ENCODE measurements around the gene SQSTM1. TPM values are rescaled to one million over a fixed set of nuclear protein-coding genes. Genes with fewer than 3 reads are reported as not detected.
"Not testable (repeated sequence)": the region's sequence is repeated elsewhere in the genome, so short reads cannot be mapped to it uniquely, and the experiment has no call there.

Gene SQSTM1
- 632 and 783 TPM in 2 replicates for total RNA-seq

DNA sequence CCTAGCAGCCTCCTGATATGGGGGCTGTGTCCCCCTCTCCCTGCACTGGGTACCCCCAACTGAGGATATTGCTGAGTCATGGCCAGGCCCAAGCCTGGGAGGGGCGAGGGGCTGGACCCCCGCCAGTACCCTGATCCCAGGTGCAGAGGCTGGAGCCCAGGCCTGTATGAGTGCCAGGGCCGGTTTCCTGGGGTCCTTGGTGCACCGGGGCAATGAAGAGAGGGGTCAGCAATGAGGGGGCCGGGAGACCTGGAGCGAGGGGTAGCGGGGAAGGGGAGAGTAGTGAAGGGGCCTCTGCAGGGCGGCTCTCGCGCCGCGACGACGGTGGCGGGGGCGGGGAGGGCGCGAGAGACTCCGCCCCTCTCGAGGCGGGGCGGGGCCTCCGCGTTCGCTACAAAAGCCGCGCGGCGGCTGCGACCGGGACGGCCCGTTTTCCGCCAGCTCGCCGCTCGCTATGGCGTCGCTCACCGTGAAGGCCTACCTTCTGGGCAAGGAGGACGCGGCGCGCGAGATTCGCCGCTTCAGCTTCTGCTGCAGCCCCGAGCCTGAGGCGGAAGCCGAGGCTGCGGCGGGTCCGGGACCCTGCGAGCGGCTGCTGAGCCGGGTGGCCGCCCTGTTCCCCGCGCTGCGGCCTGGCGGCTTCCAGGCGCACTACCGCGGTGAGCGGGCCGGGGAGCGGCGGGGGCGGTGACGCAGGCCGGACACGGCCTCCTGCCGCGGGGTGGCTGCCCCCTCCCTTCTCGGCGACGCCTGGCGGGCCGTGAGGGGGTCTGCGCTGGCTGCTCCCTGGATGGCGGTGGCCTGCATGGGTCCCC, at the start of gene SQSTM1:
Gene SQSTM1, plus strand, starts transcription at position 423 of the 815 bp plus-strand sequence. Its CDS starts 32 bp downstream, at position 455.
- DNase-seq (ENCODE audit: extremely low read depth, low read depth, low spot score) = no peak

DNA sequence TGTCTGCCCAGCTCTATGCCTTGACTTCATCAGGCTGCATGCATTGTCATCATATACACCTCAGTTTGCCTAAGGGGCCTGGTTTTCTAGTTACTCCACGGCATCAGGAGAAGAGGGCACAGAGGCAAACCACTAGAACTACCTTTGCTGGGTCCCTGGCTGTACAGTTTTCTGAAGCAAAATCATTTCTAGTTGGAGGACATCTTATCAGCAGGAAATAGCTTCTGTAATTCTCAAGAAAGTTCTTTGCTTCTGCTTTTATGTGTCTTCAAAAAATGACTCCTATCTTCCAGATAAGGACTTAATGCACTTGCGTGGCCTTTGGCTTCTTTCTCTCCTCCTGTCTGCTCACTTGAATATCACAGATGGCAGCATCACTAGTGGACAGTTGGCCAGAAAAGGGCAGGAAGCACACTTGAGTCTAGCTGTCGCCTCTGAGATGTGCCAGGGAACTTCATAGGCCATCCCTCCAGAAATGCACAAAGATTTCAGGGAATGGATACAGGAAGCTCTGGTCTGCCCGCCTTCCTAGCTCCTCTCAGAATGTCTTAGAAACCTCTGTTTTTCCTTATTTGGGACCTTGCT, 49.3 kb upstream of the SQSTM1 start:
- no peak for DNase-seq (ENCODE audit: extremely low read depth, low read depth, low spot score)

DNA sequence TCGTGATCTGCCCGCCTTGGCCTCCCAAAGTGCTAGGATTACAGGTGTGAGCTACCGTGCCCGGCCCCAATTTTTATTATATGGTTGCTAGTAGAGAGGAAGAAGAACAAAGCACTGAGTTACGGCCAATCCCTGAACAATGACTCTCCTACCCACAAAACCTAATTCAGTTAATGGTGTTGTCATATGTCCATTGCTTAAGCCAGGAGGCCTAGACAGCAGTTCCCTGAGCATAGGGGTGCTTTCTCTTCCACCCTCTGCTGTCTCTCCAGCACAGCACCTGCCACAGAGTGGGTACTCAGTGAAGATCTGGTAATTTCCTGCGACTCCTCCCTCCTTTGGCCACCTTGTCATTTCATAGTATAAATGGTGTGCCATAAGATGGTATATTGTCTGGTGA, 48.4 kb upstream of the SQSTM1 start:
- DNase-seq (ENCODE audit: extremely low read depth, low read depth, low spot score) = no peak

DNA sequence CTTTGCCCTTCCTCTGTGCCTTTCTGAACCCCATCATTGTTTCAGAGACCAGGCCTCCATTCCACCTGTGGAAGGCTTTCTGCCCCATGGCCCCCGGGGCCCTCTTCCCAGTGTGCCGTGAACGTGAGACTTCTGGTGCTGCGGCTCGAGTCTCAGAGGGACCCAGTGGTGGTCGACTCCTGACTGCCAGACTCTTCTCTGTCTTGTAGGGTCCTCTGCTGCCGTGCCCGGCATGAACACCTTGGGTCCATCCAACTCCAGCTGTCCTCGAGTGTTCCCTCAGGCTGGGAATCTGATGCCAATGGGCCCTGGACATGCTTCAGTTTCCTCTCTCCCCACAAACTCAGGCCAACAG, 47.0 kb upstream of the SQSTM1 start:
- no peak for DNase-seq (ENCODE audit: extremely low read depth, low read depth, low spot score)

DNA sequence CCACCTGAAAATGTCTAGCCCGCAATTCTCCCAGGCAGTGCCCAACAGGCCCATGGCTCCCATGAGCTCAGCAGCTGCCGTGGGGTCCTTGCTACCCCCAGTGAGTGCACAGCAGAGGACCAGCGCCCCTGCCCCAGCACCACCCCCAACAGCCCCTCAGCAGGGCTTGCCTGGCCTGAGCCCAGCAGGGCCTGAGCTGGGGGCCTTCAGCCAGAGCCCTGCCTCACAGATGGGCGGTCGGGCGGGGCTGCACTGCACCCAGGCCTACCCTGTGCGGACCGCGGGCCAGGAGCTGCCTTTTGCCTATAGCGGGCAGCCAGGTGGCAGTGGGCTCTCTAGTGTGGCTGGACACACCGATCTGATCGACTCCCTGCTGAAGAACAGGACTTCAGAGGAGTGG, 46.3 kb upstream of the SQSTM1 start:
- DNase-seq (ENCODE audit: extremely low read depth, low read depth, low spot score) = no peak

DNA sequence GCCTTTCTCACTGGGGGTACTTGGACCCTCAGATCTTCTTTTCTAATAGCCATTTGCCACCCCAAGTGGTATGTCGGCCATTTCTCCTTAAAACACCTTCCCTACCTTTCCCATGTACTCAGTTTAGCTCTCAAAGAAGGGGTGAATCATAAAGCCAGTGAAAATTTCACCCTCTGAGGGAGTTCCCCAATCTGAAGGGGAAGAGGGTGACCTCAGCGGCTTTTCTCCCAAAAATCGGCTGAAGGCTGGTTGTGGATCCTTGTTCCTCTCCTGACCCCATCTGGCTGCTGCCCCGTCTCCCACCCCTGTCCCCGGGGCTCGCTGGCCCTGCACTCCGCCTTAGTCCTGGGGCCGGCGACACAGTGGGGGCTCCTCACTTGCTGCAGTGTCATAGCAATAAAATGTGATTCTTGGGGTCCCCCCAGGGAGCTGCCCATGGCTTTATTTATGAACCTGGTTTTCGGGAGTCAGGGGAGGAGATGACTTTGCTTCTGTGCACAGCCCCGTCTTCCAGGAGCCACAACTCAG, 44.2 kb upstream of the SQSTM1 start:
- no peak for DNase-seq (ENCODE audit: extremely low read depth, low read depth, low spot score)

DNA sequence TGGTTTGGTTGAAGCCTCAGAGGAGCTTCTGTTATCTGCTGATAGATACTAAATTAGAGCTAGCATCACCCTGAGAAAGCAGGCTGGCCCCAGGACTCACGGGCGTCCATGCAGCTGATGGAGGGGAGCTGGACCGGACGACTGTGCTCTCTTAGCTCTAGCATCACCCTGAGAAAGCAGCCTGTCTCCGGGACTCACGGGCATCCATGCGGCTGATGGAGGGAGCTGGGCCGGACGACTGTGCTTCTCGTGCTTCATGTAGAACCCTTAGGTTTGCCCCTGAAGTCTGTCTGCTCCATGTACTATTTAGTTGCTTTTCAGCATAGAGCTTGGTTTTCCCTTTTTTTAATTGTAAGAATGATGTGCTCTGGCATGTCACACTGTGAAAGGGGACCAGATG, 43.2 kb upstream of the SQSTM1 start:
- DNase-seq (ENCODE audit: extremely low read depth, low read depth, low spot score) = no peak

DNA sequence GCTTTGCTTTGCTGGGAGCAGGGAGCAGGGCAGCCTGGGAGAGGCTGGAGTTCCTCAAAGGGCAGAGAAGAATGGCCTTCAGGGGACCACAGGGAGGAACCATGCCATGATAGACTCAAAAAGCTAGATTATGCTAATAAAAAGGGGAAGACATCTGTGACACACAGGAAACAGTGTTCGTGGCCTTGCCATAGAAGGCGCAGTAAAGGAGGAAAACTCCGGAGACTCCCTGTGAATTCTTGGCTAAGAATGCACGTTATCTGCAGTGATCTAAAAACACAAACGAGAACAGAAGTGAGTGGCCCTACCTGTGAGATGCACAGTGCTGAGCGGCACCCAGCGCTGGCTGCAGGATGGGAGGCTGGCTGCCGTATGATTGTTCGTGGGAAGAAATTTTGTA, 42.8 kb upstream of the SQSTM1 start:
- DNase-seq (ENCODE audit: extremely low read depth, low read depth, low spot score) = no peak

DNA sequence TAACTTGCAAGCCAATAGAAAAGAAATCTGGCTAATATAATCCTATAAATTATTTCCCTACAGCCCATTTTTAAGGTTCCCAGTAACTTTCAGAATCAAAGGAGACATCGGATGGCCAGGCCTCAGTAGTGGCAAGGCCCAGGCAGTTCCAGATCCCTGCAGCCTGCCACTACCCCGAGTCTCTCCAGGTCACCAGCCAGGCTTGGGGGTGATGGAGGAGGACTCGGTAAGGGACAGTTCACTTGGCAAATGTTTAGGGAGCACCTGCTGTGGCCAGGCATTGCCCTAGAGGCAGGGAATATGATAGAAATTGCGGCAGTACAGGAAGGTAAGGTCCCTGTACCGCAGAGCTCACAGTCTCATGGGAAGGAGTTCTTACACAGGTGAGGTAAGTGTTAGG, 42.1 kb upstream of the SQSTM1 start:
- no peak for DNase-seq (ENCODE audit: extremely low read depth, low read depth, low spot score)

DNA sequence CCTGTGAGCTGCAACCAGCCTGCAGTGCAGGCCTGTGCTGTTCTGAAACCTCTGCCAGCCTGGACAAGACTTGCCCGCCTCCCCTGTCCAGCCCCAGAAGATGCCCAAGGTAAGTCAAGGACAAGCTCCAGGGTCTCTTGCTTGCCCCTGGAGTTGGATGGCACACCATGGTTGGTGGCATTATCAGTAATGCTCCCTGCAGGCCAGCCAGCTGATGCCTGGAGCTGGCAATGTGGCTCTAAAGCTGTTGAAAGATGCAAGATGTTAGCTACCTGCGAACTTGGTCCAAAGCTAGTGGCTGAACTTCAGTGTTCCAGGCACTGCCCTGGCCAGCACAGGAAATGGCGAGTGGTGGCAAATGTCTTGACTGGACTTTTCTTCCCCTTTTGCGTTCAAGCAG, 40.9 kb upstream of the SQSTM1 start:
- no peak for DNase-seq (ENCODE audit: extremely low read depth, low read depth, low spot score)

DNA sequence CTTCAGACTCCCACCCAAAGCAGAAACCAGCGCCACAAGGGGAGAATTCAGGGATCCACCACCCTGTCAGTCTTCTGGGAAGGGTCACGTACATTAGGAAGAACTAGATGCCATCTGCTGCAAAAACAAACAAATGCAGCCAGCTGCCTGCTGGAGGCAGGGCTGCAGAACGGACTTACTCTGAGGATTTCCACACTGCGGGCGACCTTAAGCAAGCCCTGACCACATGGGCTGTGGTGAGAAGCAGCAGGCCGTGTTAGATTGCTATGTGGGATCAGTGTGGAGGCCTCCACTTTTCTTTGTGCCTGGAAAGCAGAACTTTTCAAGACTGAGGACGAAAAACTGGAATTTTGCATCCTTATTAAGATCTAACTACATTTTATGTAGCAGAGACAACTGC, 40.3 kb upstream of the SQSTM1 start:
- no peak for DNase-seq (ENCODE audit: extremely low read depth, low read depth, low spot score)

DNA sequence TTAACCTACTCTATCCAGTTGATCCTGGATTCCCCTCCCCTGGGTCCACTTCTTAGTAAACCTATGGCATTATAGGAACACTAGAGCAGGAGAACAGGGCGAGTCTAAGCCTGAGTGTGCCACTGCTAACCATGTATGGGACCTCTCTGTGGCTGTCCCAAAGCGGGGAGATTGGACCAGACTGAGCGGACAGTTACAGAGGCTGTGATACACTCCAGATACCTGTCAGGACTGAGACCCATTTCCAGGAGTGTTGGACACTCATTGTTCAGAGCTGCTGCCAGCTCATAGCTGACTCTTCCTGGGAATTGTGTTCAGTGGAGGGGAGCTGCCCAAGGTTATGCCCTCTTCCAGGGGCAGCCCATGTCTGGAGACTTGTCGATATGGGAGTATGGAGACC, 38.9 kb upstream of the SQSTM1 start:
- no peak for DNase-seq (ENCODE audit: extremely low read depth, low read depth, low spot score)

DNA sequence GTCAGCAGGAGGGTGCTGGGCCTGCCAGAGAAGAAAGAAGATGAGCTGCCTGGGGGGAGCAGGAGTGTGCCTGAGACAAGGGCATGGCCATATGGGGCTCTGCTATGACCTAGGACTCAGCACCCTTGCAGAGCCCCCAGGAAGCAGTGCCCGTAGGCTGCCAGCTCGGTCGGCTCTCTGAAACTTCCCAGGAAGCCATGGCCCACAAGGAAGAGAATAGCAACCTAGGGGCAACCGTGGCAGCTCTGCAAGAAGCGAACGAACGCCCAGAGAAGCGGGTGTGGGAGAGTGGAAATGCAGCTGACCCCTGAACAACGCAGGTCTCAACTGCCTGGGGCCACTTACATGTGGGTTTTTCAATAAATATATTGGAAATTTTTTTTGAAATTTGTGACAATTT, 37.6 kb upstream of the SQSTM1 start:
- no peak for DNase-seq (ENCODE audit: extremely low read depth, low read depth, low spot score)

DNA sequence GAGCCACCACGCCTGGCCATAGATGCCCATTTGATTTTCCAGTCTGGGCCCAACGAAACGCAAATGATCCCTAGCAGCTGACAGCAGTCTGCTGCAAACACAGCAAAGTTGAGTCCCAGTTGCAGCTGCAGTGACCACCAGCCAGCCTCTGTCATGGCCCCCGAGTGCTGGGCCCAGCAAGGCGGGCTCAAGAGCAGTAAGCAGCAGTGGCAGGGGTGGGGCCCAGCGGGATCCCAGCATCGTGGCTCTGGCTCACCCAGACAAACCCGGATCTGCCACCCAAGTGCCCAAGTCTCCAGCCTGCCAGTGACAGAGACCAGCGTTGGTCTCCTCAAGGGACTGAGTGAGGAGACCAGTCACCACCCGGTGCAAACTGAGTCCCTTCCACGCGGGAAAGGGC, 33.8 kb upstream of the SQSTM1 start:
- DNase-seq (ENCODE audit: extremely low read depth, low read depth, low spot score) = no peak

DNA sequence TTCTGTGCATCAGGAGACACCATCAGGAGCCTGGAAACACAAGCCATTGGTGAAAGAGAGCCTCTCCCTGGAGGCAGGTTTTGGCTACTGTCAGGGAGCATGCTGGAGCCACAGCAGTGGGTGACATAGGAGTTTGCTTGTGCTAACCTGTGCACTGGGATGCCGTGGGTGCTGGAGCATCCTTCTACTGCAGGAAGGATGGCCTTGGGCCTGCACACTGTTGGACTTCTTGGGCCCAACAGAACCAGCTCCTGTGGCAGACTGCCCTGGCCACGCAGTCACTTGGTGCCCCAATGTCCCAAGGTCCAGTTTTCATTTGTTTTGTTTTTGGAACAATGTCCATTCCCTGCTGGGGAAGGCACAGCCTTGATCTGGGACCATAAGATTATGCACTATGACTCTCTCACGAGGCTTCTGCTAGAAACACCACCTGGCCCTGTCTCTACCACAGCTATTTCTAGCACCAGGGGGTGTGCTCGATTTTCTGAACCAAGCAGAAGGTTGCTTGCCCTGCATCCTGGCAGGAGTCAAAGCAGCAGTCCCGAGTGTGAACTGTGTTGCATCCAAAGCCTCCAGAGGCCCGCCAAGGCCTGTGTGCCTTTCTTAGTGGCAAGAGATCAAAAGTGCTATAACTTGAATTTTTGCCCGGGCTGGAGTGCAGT, 32.4 kb upstream of the SQSTM1 start:
- no peak for DNase-seq (ENCODE audit: extremely low read depth, low read depth, low spot score)

DNA sequence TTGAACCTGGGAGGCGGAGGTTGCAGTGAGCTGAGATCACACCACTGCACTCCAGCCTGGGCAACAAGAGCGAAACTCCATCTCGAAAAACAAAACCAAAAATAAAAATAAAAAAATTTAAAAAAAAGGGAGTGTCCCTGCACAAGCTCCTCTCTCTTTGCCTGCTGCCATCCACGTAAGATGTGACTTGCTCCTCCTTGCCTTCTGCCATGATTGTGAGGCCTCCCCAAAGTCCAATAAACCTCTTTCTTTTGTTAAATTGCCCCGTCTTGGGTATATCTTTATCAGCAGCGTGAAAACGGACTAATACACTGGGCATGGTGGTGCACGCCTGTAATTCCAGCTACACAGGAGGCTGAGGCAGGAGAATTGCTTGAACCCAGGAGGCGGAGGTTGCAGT, 31.4 kb upstream of the SQSTM1 start:
- DNase-seq (ENCODE audit: extremely low read depth, low read depth, low spot score) = not testable (repeated sequence)

DNA sequence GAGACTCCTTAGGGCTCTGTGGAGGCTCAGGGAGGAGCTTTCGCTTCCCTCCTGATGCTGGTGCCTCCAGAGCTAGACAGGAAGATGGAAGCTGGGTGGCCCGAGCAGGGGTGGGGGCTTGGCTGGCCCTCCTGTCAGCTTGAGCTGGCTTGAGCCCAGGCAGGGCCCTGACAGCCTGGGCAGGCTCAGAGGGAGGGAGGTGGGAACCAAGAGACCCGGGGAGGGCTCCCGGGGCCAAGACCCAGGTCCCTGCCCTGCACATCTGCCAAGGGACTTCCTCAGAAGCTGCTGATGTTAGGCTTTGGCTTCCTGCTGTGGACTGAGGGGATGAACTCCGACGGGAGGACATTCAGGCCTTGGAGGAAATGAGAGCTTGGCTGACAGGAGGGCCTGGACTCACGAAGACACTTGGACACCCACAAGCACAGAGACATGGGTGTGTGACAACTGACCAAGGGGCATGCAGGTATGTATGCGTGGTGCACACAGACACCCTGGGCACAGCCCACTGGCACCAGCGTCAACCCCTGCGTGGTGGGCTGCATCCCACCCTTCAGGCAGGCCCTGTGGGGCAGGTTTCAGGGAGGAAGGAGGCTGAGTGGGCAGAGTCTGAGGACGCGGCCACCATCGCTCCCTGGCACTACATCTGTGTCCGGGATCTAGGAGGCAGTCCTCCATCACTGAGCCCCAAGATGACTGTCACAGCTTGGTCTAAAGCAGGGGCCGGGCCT, 28.7 kb upstream of the SQSTM1 start:
- no peak for DNase-seq (ENCODE audit: extremely low read depth, low read depth, low spot score)

DNA sequence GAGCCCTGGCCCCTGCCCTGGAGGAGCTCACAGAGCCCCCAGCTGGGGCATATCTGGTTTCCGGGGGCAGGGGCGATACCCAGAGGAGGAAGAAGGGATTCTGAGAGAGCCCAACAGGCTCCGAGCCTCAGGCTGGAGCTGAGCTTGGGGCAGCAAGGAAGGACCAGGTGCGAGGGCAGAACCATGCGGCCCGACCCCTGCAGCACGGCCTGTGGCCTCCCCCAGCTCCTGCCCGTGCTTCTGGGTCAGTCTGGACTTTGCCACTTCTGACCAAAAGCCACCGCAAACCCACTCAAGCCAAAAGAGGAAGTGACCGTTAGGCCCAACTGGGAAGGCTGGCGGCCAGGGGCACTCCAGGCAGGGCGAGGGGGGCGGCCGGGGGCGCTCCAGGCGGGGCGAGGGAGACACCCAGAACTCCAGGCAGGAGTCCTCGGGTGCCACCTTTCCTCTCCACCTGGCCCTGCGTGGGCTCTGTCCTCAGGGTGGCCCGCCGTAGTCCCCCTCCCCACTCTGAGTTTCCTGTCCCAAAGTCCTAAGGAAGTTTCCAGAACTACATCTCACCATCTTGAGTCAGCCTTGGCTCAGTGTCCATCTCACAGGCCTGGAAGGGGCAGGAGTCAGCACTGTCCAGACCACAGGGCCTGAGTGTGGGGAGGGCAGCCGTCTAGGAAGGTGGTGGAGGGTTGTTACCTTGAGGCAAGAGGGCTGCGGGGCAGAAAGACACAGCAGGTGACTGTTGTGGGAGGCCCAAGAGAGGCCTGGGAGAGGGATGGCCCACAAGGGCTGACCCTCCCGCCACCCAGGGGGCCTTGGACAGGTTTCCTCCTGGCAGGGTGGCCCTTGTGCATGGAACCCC, 27.9 kb upstream of the SQSTM1 start:
- no peak for DNase-seq (ENCODE audit: extremely low read depth, low read depth, low spot score)

DNA sequence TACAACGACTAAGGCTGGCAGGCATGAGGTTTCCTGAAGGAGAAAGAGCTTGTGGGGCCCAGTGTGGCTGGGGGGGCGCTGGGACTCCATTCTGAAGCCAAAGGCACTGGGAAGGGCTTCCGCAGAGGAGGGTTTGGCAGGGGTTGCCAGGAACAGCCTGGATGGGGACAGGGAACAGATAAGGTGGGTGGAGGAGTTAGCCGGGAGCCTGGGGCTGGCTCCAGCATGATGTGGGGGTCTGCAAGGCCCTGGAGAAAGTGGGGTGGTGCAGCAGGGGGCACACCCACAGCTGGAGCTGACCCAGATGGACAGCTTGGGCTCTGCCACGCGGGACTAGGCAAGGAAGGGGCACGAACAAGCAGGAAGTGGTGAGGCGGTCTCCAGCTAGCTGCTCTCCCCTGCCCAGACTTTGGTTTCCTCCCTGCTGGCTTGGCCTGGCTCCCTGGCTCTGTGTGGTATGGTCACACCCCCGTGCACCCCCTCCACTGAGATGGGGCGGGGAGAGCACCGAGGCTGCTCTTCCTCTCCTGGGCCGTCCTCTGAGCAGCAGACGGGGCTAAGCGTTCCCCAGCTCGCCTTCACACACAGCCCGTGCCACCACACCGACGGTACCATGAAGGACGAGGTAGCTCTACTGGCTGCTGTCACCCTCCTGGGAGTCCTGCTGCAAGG, 27.1 kb upstream of the SQSTM1 start, which contains the start of gene LTC4S:
Gene LTC4S, plus strand, starts transcription at position 519 of the 672 bp plus-strand sequence. Its CDS starts 95 bp downstream, at position 614.
- no peak for DNase-seq (ENCODE audit: extremely low read depth, low read depth, low spot score)

DNA sequence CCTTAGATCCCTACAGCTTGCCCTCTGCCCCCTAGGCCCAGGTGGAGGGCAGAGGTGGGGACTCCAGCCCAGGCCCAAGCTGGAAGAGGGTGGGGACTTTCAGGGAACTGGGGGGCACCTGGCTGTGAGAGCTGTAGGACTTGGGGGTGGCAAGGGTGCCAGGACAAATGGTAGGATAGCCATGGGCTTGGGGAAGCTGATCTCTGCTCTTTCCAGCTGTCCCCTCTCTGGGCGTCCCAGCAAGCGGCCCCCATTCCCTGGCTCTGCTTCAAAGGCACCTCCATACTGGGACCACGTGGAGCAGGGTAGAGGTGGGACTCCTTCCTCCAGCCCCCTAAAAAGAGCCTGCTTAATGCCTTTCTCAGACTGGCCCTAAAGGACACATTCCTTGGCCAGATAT, 26.5 kb upstream of the SQSTM1 start:
- no peak for DNase-seq (ENCODE audit: extremely low read depth, low read depth, low spot score)

All from glomerular endothelial cell (primary cell).